Cerebellar nuclear complex (tissue), 1 donor: ENCODE results near the gene GAB2.

ENCODE experiments used
- DNase-seq, 2 experiments: peaks; one replicate each; lab custom pipeline; 2025; lab: John Stamatoyannopoulos, UW

The GAB2 gene

GRCh38 chr11:78221396-78222315 lies 196.0 kb downstream of the GAB2 start:
- DNase-seq, result no peak

- no peak for DNase-seq
These were observed 197.1 kb downstream of the GAB2 start for GRCh38 chr11:78220218-78221157.

DNA sequence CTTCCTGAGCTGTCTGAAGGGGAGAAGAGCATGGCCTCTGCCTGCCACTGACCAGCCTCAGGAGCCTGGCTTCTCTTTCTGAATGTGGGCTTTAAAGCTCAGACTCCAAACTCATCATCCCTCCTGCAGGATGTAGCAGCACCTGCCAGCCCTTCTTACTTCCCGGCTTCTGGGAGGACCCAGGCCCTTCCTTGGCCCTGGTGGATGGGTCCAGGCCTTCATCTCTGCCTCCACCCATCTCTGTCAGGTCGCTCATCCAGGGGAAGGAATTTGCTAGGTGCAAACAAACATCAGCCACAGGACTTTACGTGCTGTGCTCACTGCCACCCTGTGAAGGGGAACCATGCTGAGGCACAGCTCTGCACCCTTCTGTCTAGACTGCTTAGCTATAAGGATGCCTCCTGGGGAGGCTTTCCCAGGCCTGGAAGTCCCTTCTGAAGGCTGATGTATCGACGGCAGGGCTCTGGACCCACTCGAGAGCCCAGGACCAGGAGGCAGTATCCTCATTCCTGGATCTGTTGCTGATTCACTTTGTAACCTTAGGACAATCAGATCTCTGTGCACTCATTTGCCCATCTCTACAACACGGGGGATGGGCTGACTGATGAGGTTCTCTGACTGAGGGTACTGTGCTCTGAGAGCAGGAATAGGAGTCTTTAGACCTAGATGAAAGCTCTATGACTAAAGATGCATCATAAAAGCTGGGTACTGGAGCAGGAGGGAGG lies 198.0 kb downstream of the GAB2 start:
- no peak for DNase-seq

- no peak for DNase-seq
These were observed 198.7 kb downstream of the GAB2 start for GRCh38 chr11:78218707-78219492.

GRCh38 chr11:78217650-78218541 lies 199.7 kb downstream of the GAB2 start:
- DNase-seq, result no peak

DNA sequence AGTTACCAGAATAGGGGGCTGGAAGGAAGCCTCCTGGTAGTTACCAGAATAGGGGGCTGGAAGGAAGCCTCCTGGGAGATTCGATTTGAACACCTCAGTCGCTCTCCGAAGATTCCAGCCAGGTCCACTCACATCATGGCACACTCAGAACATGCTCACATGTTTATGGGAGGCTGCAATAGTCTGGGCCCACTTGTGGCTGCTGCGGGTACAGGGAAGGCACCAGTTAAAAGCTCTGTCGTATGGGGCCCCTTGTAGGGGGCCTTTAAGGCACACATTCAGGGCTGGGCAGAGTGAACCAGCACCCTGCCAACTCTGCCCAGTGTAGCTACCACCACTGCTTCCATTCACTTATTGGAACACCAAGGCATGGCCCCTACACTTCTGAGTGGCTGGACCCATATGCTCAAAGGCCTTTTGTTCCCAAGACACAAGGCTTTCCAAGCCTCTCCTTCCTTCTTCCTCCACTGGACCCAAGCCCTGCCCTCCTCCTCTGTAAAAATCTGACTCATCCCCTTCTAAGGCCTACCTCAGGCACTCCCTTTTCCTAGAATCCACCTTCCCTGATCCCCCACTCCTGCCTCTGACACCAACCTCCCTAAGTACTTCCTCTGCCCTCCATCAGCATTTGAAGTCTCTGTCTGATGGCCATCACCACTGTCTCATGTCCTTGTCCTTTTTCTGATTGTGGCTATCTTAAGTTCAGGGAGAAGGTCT lies 200.9 kb downstream of the GAB2 start:
- no peak for DNase-seq

DNA sequence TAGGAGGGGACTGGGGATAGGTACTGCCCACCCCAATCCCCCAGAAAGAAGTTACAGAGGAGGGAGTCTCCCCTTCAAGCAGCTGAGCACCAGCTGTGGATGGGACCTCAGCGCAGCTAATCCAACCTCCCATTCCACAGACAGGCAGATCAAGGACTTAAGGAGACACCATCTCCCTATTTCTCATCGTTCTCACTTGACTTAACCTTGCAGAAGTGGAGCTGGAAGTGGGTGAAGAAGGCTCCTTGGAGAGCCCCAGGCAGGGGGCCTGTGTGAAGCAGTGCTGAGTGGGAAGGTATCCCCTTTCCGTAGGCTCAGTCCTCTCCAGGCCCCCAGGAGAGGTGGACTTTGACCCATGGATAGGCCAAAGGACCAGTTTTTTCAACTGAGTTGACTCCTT lies 201.6 kb downstream of the GAB2 start:
- no peak for DNase-seq

GRCh38 chr11:78214331-78215194 lies 203.1 kb downstream of the GAB2 start:
- DNase-seq, result no peak

DNA sequence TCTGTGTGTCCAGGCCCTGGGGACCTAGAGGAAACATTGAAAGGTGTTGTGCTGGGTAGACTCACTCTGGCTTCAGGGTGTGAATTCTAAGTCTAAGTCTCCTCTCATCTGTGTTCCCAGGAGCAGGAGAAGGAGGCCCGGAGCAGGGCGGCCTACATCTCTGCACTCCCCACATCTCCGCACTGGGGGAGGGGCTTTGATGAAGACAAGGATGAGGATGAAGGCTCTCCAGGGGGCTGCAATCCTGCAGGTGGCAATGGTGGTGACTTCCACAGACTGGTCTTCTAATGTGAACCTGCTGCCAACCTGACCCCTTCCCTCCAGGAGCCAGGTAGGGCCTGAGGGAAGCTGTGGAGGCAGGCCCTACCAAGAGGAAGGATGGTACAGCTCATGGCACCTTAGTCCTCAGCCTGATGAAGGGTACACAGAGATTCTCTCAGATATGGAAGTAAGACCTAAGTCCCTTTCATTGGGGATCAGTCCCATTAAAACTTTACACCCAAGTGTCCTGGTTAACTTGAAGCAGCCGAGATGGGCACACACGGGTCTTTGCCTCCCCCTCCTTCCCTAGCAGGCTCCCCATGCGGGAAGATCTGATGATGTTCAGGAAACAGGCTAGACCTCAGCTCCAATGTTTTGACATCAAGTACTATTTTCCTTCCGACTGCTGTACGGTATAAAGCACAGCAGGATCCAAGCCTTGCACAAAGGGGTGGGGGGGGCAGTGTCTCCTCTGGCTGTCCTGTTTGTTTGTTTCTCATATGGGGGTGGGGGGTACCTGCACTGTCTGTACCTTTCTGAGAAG lies 203.9 kb downstream of the GAB2 start:
- DNase-seq, result no peak

- DNase-seq, result no peak
These were observed 204.8 kb downstream of the GAB2 start for GRCh38 chr11:78212586-78213371.

- no peak for DNase-seq
These were observed 206.1 kb downstream of the GAB2 start for GRCh38 chr11:78211565-78211964.

DNA sequence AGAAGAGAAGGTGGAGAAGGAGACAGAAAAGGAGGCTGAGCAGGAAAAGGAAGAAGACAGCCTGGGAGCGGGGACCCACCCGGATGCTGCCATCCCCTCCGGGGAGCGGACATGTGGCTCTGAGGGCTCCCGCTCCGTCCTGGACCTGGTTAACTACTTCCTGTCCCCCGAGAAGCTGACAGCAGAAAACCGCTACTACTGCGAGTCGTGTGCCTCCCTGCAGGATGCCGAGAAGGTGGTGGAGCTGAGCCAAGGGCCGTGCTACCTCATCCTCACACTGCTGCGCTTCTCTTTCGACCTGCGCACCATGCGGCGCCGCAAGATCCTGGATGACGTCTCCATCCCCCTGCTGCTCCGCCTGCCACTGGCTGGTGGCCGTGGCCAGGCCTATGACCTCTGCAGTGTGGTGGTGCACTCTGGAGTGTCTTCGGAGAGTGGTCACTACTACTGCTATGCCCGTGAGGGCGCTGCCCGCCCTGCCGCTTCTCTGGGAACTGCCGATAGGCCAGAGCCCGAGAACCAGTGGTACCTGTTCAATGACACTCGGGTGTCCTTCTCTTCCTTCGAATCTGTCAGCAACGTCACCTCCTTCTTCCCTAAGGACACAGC lies 207.5 kb downstream of the GAB2 start:
- DNase-seq, result no peak

DNA sequence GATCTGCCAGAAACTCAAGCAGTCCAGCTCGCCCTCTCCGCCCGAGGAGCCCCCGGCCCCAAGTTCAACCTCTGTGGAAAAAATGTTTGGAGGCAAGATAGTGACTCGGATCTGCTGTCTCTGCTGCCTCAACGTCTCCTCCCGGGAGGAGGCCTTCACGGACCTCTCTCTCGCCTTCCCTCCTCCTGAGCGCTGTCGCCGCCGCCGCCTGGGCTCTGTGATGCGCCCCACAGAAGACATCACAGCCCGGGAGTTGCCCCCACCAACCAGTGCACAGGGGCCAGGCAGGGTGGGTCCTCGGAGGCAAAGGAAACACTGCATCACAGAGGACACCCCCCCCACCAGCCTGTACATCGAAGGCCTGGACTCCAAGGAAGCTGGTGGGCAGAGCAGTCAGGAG lies 208.1 kb downstream of the GAB2 start:
- DNase-seq, result no peak

- DNase-seq, result no peak
These were observed 209.1 kb downstream of the GAB2 start for GRCh38 chr11:78208257-78209165.

DNA sequence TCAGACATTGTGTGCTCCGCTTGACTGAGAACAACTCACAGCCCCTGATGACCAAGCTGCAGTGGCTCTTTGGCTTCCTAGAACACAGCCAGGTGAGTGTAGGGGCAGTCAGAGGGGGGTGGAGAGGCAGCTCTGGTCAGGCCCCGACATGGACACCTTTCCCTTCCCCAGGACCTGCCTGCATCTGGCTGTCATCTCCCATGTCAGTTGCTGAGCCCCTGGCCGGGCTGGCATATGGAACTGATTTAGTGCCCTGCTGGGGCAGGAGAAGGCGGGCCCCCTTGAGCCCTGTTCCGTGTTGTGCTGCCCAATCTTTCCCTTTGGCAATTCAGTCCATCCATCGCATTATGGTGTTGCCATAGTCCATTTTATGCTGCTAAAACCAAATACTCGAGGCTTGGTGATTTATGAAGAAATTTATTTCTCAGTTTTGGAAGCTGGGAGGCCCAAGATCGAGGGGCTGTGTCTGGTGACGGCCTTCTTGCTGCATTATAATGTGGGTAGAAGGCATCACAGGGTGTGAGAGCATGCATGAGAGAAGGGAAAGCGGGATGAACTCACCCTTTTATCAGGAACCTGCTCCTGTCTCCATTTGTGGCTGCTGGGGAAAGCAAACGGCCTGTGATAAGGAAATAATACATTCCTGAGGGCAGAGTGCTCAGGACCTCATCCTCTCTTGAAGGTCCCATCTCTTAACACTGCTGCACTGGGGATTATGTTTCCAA lies 209.9 kb downstream of the GAB2 start:
- DNase-seq, result no peak
